HG02943 (cell line): Measurements from ENCODE around the gene A4GALT.
A peak's percentile ranks its signal among the peaks of the same experiment; 100 is the strongest.

ENCODE experiments used
- ATAC-seq: cut with Tn5 transposase; IDR thresholded peaks from one replicate; pipeline ENCODE4 v1.9.1; 2021; ENCODE audit warnings: mild to moderate bottlenecking, low read depth, moderate library complexity; ENCODE audit not compliant: unreplicated experiment

The A4GALT gene

DNA sequence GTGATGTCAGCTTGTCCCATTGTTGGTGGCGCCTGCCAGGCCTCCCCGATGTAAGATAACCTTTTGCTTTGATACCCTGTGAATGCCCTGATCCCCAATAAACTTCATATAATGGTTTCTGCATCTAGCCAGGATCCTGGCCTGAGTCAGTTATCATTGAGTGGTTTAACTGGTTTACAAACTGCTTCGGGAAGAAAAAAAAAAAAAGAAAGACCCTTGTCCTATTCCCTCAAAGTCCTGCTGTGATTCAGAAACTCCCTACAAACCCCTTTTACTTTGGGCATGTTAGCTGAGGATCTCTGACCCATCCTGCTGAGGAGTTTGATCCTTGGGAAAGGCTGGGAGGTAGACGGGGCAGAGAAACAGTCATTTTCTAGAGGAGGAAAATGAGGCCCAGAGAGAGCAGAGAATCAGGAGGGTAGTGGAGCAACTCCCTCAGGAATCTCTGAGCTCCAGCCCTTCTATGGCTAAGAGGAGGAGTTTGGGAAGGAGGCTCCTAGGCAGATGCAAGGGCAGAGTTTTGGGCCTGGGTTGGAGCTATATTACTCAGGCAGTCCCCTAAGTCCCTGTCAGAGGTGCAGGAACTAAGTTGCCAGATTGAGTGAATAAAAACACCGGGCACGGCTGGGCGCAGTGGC is 66.1 kb downstream of the A4GALT start:
- no peak for ATAC-seq

DNA sequence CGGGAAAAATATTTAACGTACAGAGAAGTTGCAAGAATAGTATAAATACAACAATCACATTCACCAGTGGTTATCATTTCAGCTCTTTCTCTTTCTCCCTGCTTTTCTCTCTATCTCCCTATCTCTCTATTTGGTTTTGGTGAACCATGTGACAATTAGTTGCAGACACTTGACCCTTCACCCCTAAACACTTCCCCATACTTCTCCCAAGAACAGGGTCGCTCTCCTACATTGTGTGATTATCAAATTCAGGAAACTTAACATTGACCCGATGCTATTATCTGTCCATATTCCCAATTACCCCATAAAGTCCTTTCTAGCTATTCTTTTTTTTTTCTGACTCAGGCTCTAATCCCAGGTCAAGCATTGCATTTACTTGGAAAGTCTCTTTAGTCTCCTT is 66.7 kb downstream of the A4GALT start:
- no peak for ATAC-seq

DNA sequence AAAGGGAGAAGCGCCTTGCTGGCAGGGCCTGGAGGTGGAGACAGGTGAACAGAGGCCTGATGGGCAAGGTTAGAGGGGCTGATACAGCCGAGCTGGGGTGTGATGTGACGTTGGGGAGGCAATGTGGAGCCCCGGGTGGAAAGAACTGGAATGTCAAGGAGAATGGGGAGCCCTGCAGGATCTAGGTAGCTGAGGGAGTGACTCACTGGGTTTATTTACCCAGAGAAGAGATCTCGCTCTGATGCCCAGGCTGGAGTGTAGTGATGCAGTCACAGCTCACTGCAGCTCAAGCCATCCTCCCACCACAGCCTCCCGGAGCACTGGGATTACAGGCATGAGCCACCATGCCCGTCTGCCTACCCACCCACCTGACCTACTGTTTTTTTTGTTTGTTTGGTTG is 69.5 kb downstream of the A4GALT start:
- ATAC-seq, result no peak

DNA sequence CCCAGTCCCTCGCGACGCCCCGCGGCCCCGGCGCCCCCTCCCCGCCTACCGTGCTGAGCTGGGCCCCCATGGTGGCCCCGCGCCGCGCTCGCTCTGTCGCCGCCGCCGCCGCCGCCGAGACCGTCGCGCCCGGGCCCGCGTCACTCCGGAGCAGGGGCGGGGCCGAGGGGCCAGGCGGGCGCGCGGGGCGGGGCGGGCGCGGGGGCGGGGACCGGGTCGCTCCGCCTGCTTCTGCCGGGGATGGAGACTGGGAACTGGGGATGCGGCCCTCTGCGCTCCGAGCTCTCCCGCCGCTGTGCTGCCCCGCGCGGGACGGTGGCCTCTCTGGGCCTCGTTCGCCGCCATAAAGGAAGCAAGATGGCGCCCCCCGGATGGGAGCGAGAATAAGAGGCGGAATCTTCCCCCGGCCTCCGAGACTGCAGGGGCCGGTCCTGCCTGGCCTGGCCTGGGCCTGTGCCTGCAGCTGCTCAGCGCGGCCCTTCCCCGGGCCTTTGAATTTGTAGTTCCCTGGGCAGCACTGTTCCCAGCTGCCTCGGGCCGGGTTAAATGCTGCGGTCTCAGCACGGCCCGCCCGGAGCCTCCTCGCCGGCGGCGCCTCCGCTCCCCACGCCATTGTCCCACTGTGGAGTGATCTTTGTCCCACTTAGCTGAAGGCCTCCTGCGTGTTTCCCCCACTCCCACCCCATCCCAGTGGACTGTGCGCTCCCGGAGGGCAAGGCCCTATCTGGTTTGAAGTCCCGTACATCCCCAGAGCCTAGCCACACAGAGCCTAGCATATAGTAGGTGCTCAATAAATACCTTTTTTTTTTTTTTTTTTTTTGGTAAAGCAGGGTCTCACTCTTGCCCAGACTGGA is 71.2 kb downstream of the A4GALT start, which contains the start of gene CYB5R3:
CYB5R3 (minus strand) TSS at position 147 of the 854 bp plus-strand sequence; CDS start at position 70, 77 bp downstream.
- peak; percentile 71 for ATAC-seq

DNA sequence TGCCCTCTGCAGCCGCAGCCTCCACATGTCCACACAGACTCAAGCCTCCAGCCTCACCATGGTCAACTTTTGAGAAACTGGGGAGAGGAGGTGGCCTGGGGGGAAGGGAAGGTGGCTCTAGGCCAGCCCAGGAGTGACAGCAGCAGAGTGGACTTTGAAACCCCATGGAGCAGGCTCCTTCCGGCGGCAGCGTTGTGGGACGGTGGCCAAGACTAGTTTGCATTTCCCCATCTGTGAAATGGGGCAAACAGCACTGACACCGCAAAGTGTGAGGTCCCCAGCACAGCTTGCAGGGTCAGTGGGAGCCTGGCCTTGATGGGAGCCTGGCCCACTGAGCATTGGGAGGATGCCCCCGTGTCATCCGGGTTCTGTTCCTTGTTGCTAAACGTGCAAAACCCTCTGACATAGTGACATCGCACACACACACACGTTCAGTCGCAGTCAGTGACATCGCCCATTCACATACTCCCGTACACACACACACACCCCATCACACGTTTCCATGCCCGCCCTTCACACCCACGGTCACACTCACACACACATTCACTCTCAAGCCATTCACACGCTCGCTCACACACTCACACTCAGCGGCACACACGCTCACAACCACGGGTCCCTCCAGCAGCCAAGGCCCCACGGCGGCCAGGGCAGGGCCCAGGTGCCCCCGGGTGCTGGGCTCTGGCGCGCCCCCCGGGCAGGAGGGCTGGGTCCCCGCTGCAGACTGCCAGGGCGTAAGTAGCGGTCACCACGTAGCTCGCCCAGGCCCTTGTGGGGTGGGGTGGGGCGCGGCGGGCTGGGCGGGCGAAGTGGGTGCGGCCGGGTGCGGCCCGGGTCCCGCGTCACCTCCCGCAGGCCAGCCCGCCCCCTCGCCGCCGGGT is 72.1 kb downstream of the A4GALT start:
- peak; percentile 20 for ATAC-seq

DNA sequence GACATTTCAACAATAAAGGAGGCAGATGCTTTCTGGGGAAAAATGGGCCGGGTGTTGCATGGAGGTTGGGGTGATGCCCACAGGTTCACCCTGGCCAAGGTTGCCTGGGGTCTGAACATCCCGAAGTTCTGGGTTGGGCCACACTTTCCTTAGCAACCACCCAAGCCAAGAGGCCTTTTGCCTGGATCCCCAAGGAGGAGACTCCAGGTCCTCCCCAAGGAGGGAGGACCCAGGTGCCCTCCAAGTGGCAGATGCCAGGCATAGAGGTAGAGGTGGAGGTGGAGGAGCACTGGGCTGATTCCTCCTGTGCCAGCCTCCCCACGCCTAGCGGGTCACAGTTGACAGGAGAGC is 72.7 kb downstream of the A4GALT start:
- ATAC-seq, result no peak

DNA sequence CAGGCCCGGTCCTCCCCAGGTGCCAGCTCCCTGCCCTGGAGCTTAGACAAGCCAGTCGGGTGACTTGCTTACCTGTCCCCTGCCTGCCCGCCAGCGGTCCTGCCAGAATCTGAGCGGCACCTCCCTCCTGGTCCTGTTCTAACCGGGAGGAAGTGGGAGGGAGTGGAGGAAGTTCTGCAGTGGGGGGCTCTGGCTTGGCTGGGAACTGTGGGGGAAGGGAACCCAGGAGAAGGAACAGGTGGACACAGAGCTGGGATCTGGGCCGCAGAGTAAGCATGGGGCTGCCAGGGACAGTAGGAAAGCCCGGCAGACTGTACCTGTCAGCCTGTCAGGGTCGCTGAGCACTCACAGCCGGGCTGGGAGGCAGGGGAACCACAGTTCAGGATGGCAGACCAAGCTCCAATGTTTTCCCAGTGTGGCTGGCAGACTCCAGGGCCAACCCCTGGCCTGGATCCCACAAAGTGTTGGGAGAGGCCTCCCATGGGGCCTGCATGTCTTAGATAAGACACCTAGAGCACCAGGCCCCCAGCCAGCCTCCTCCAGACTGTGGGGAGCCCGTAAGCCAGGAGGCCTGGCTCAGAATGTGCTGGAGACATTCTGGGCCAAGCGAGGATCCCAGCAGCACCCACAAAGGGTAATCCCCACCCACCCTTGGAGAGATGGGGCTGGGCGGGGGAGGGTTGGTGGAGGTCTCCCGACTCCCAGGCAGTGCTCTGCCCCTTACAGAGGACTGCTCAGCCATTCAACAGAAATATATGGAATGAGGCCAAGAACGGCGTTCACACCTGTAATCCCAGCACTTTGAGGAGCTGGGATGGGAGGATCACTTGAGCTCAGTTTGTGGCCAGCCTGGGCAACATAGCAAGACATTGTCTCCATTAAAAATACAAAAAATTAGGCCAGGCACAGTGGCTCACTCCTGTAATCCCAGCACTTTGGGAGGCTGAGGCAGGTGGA is 73.8 kb downstream of the A4GALT start:
- no peak for ATAC-seq

DNA sequence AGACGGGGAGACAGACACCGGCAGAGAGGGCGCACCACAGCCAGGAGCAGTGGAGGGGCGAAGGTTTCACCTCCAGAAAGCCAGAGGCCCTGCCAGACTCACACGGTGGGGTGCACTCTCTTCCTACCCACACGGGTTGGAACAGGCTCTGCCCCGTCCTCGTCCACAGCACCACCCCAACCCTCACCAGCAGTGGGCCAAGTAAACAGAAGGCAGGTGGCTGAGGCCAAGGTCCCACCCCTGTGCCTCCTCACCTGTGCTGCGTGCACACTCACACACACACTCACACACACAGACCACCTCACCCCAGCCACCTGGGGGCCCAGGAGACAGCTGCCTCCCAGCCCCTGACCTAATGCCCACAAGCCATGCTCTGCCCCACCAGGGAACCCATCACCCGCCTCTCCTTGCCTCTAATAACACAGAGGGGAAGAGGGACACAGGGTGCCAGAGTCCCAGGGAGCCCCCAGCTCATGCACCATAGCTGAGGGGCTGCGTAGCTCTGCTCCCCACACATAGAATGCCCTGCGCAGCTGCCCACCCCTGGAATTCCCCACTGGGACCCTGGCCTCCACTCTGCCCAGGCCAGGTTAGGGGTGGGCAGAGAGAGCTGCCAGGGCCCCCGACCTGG is 74.6 kb downstream of the A4GALT start:
- ATAC-seq, result no peak

DNA sequence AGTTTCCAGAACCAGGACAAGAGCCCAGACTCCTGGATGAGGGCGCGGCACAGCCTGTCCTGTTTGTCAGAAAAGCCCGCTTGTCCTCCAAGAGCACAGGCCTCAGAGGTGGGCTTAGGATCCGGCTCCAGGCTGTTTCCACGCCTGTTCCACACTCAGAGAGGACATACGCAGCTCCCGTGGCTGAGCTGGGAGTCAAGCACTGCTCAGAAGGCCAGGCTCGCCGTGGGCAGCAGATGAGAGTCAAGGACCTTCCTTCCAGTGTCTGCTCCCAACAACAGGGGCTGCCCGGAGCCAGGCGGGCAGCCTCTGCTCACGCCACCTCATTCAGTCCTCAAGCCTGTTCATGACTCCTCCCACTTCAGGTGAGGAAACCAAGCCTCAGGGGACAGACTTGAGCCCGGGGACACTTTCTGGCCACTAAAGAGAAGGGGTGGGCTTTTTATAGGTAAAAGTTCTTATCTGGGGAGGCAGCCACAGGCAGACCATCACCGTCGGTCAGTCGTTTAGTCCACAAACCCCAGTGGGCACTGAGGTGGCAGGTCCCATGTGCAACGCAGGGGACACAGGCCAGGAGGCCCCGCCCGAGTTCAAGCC is 75.2 kb downstream of the A4GALT start:
- ATAC-seq, result no peak

DNA sequence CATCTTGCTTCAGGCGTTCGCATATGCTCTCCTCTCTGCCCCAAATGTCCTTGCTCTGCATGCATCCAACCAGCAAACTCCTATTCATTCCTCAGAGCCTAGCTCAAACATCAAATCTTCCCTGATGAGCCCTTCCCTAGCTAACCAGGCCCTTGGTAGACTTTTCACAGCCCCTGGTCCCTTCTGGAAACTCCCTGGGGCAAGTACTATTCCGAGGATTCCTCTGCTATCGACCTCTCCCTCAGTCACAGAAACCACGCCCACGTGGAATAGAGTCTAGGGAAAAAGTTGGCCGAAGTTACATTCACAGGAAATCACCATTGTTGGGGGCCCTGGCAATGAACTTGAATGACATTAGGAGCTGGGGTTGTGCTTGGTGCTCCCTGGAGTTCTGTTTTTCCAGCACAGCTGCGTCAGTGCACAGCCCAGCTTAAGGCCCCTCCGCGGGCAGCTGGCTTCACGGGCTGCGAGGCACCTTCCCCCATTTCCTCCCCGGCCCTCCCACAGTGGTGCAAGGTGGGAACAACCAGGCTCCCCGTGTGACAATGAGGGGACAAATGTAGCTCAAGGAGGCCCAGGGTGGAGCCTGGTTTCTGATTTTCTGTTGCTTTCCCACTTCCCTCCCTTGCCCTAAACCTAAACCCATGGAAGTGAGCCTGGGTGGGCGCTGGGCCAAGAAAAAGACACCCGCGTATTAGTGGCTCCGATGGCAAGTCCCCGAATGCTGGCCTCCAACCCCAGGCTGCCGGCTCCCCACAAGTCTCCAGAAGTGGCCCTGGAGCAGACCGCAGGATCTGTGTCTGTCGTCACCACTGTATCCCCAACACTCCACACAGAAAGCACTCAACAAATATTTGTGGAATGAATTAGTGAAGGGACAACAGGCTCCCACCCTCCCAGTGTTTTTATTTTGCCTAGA is 76.0 kb downstream of the A4GALT start:
- no peak for ATAC-seq

DNA sequence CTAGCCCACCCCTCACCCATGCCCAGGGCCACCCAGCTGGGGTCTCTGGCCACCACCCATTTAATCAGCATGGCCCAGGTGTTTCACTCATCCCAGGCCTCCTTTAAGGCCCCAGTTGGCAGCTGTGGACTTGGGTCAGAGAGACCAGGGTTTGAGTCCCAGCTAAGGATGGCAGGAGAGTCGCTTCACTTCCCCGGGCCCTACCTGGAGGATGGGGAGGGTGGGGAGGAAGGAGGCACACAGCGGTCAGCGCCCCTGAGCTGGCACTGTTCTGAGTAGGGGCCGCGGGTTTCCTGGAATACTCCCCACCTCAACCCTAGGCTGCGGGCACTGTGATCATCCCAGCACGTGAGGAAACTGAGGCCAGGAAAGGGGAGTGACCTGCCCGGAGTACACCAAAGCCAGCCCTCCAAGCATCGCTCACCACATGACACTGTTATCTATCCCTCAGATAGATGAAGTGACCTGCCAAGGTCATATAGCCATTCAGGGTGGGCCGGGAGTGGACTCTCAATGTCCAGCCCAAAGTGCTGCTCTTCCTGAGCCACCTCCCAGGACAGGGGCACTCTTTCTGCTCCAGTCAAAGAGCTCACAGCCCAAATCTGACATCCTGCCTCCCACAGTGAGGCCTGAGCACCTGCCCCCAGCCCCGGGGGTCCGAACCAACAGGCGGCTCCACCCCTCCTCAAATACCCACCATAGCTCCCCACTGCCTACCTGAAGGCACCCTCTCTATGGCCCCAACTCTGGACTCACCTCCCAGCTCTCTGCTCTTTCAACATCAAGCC is 76.8 kb downstream of the A4GALT start:
- no peak for ATAC-seq

DNA sequence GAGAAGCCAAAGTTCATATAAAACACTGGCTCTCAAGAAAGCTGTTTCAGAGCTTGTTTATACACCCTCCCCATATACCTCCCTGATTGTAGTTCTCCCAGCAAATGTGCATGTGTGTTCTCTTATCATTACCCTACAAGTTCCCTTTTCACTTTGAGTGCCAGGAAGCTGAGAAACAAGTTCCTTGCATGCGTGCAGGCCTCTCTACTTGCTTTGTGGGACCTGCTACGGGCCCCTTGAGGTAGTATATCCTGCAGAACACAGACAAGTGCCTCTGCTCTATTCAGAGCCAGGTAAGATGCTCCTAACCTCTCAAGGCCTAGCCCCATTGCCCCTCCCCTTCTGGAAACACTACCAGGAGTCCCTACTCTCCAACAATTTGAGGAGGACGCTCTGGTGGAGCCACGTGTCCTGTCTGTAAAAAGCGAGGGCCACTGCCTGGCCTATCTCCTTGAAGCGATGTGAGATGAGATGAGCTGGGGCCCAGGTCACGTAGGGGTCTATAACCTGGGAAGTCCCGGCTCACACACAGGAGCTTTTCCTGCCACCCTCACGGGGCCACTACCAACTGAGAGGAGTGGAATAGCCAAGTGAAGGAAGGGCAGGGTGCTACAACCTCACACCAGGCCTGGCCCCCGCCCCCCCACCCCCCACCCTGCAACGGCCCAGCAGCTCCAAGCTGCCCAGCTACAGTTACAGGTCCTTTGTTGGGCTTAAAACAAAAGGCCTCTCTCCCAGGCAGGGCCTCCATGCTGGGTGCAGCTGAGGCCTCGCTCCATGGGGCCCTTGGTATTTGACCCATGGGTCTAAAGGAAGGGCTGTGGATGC is 77.7 kb downstream of the A4GALT start:
- no peak for ATAC-seq
